ENCODE results near the gene SNURF. TPM values are rescaled to one million over a fixed set of nuclear protein-coding genes. Genes with fewer than 3 reads are reported as not detected.

Gene SNURF
- total and polyA plus RNA-seq, 2 donors (not counting 1 experiment from before 2014, with no cell fraction given), result 9.6 to 33.1 TPM

DNA sequence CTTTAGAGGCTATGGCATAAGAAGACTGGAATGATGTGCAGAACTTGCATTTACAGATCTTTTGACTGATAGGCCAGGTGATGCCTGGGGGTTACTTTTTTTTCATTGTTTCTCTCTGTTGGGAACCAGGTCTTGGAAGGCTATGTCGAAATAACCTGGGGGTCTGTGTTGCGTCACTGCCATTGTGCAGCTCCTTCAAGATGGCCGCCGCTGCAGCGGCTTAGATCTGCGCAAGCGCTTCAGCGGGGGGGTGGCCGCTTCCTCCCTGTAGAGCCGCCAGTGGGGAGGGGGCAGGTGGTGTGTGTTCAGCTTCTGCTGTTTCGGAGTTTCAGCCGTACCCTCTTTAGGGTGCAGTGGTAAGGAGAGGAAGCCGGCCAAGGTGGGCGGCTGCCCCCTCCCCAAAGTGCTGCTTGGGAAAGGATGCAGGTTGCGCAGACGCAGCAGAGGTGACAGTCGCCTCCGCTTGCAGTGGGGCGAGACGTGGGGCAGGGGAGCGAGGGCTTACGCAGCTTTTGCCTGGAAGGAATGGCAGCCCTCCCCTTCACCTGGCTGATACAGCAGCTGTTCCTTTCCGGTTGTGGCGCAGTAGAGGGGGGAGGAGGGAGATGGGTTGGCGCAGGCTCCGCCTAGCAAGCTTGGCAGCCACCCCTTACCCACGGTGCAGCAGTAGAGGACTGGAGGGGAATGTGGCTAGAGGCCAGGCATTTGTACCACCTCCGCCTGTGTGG lies 1.5 kb downstream of the SNURF start:
- peak overlapping the region; percentile 74 for H3K27ac ChIP-seq (ENCODE audit: low read length in 2 of 2)
- peaks cover 3% of the 10 kb centered on the region for H3K9me3 Mint-ChIP-seq (ENCODE audit: insufficient read depth)
- 41% methylated on average over 25 of the region's 28 CpGs for WGBS (ENCODE audit: insufficient coverage)
- H3K4me1 ChIP-seq (ENCODE audit: control insufficient read depth in 2 of 2, insufficient read depth in 2 of 2, low read length in 2 of 2), result peaks cover 11 to 18% of the 10 kb centered on the region in 2 donors
- H3K27me3 Mint-ChIP-seq, result no peaks in the 10 kb centered on the region
- peaks cover 1 to 33% (median 7%) of the 10 kb centered on the region in 3 donors for H3K9me3 ChIP-seq (ENCODE audit: control extremely low read depth in 1 of 3, control insufficient read depth in 2 of 3, insufficient read depth in 1 of 3, low read length in 2 of 3)
- H3K36me3 ChIP-seq (replicated peaks in 1 of 2; ENCODE audit: control extremely low read depth in 1 of 2, control insufficient read depth in 1 of 2, extremely low read depth in 1 of 2, insufficient read depth in 2 of 2, low read length in 1 of 2), result peaks cover 0 to 2% of the 10 kb centered on the region in 2 experiments
- CTCF ChIA-PET, result no interaction called here
- H3K9ac ChIP-seq (ENCODE audit: low read length), result peak overlapping the region; percentile 72
- no peaks in the 10 kb centered on the region for H4K20me1 ChIP-seq (ENCODE audit: control insufficient read depth, insufficient read depth, low read length, poor library complexity, severe bottlenecking)
- intact Hi-C loops (cut with micrococcal nuclease), result loop anchor here (1.0 to 10.0 kb wide), 2 partner anchors 483 to 1129 kb away; partner anchors contain the start of gene UBE3A
- peak overlapping the region; percentile 90 for H3K4me3 Mint-ChIP-seq
- TF ChIP-seq, protein P1, sequence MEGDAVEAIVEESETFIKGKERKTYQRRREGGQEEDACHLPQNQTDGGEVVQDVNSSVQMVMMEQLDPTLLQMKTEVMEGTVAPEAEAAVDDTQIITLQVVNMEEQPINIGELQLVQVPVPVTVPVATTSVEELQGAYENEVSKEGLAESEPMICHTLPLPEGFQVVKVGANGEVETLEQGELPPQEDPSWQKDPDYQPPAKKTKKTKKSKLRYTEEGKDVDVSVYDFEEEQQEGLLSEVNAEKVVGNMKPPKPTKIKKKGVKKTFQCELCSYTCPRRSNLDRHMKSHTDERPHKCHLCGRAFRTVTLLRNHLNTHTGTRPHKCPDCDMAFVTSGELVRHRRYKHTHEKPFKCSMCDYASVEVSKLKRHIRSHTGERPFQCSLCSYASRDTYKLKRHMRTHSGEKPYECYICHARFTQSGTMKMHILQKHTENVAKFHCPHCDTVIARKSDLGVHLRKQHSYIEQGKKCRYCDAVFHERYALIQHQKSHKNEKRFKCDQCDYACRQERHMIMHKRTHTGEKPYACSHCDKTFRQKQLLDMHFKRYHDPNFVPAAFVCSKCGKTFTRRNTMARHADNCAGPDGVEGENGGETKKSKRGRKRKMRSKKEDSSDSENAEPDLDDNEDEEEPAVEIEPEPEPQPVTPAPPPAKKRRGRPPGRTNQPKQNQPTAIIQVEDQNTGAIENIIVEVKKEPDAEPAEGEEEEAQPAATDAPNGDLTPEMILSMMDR (IDR thresholded peaks at IDR 0.05), result no peak
- TF ChIP-seq EZH2 (IDR thresholded peaks at IDR 0.05; ENCODE audit: borderline replicate concordance, insufficient read depth, low read depth, low read length, poor library complexity, severe bottlenecking), result no peak
- POLR2A ChIA-PET, result interaction anchor here (0.6 kb wide), 1 partner anchor 483 kb away, joined by 7 read pairs; no protein-coding TSS in a partner anchor
- DNase-seq (peak; percentile 78), ATAC-seq (ENCODE audit: low read depth) (peak; percentile 71)
- H3K27ac Mint-ChIP-seq, result peak overlapping the region; percentile 95
- peak overlapping the region; percentile 78 to 93 (median 81) for H3K4me3 ChIP-seq (ENCODE audit: control extremely low read depth in 1 of 5, extremely low read depth in 1 of 5, insufficient read depth in 1 of 5, low read depth in 2 of 5, low read length in 4 of 5)
- no peaks in the 10 kb centered on the region for H3K27me3 ChIP-seq (replicated peaks in 1 of 4; ENCODE audit: control extremely low read depth in 1 of 4, control insufficient read depth in 3 of 4, insufficient read depth in 4 of 4, low read length in 3 of 4)
- H3K4me2 ChIP-seq (replicated peaks; ENCODE audit: low read depth, low read length, poor library complexity, severe bottlenecking), result peak overlapping the region; percentile 59
- H2AFZ ChIP-seq (ENCODE audit: insufficient read depth, low read depth, low read length, poor library complexity, severe bottlenecking), result peak overlapping the region; percentile 80
- peaks cover 31% of the 10 kb centered on the region for H3K4me1 Mint-ChIP-seq
- peaks cover 58% of the 10 kb centered on the region for H3K79me2 ChIP-seq (ENCODE audit: control insufficient read depth, insufficient read depth, low read length)

DNA sequence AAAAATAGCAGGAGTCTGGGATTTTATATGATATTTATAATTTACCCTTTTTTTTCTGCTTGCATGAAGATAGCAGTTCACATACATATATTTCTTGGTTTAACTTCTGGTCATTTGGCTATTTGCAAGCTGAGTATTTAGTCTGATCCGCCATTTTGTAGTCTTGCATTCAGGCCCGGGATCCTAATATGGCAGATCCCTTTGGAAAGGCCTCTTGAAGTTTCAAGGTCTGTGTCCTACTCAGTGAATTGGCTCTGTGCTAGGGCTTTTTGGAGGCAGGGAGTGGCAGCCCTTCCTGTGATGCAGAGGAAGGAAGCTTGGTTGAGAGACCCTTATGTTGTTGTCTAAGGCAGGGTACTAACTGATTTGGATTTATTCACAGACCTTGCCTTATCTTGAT lies 2.9 kb downstream of the SNURF start:
- ATAC-seq (ENCODE audit: low read depth) (no peak), DNase-seq (no peak)
- TF ChIP-seq, protein P1 (IDR thresholded peaks at IDR 0.05), result no peak
- no peak for TF ChIP-seq EZH2 (IDR thresholded peaks at IDR 0.05; ENCODE audit: borderline replicate concordance, insufficient read depth, low read depth, low read length, poor library complexity, severe bottlenecking)
- Histone ChIP-seq H2AFZ (ENCODE audit: insufficient read depth, low read depth, low read length, poor library complexity, severe bottlenecking) (no peak overlapping the region), H4K20me1 (ENCODE audit: control insufficient read depth, insufficient read depth, low read length, poor library complexity, severe bottlenecking) (no peaks in the 10 kb centered on the region), H3K27ac (ENCODE audit: low read length in 2 of 2) (peak overlapping the region in 1 of 2 donors; percentile 25), H3K79me2 (ENCODE audit: control insufficient read depth, insufficient read depth, low read length) (peaks cover 68% of the 10 kb centered on the region), H3K4me3 (ENCODE audit: control extremely low read depth in 1 of 5, extremely low read depth in 1 of 5, insufficient read depth in 1 of 5, low read depth in 2 of 5, low read length in 4 of 5) (no peak overlapping the region), H3K36me3 (replicated peaks in 1 of 2; ENCODE audit: control extremely low read depth in 1 of 2, control insufficient read depth in 1 of 2, extremely low read depth in 1 of 2, insufficient read depth in 2 of 2, low read length in 1 of 2) (peaks cover 0 to 5% of the 10 kb centered on the region in 2 experiments), H3K9me3 (ENCODE audit: control extremely low read depth in 1 of 3, control insufficient read depth in 2 of 3, insufficient read depth in 1 of 3, low read length in 2 of 3) (peaks cover 3 to 33% (median 7%) of the 10 kb centered on the region in 3 donors), H3K27me3 (replicated peaks in 1 of 4; ENCODE audit: control extremely low read depth in 1 of 4, control insufficient read depth in 3 of 4, insufficient read depth in 4 of 4, low read length in 3 of 4) (no peaks in the 10 kb centered on the region), H3K4me1 (ENCODE audit: control insufficient read depth in 2 of 2, insufficient read depth in 2 of 2, low read length in 2 of 2) (peaks cover 11 to 18% of the 10 kb centered on the region in 2 donors), H3K4me2 (replicated peaks; ENCODE audit: low read depth, low read length, poor library complexity, severe bottlenecking) (no peak overlapping the region), H3K9ac (ENCODE audit: low read length) (no peak overlapping the region)
- no peak overlapping the region for H3K27ac Mint-ChIP-seq
- 91% methylated on average over 2 of the region's 2 CpGs for WGBS (ENCODE audit: insufficient coverage)
- H3K27me3 Mint-ChIP-seq, result no peaks in the 10 kb centered on the region
- ChIA-PET POLR2A (no interaction called here), CTCF (no interaction called here)
- peak overlapping the region; percentile 37 for H3K4me3 Mint-ChIP-seq
- peaks cover 33% of the 10 kb centered on the region for H3K4me1 Mint-ChIP-seq
- H3K9me3 Mint-ChIP-seq (ENCODE audit: insufficient read depth), result peaks cover 3% of the 10 kb centered on the region
- intact Hi-C loops (cut with micrococcal nuclease), result loop anchor here (10.0 kb wide), 1 partner anchor 1127 kb away; no protein-coding TSS in a partner anchor
